ENCODE measurements around the gene ANKRD53.

The ANKRD53 gene

GRCh38 chr2:70979626-70980025 lies 1.2 kb downstream of the ANKRD53 start:
- no peak overlapping the region for H3K4me3 ChIP-seq (replicated peaks in 1 of 2; ENCODE audit: low read depth in 2 of 2, low read length in 2 of 2)
- no peak for DNase-seq (ENCODE audit: low read depth in 2 of 2)
- TF ChIP-seq CTCF (IDR thresholded peaks at IDR 0.05; ENCODE audit: low read depth, low read length) = no peak

GRCh38 chr2:70981421-70981820 lies 3.0 kb downstream of the ANKRD53 start:
- no peak overlapping the region for H3K4me3 ChIP-seq (replicated peaks in 1 of 2; ENCODE audit: low read depth in 2 of 2, low read length in 2 of 2)
- TF ChIP-seq CTCF (IDR thresholded peaks at IDR 0.05; ENCODE audit: low read depth, low read length) = no peak
- DNase-seq (ENCODE audit: low read depth in 2 of 2) = no peak

- TF ChIP-seq CTCF (IDR thresholded peaks at IDR 0.05; ENCODE audit: low read depth, low read length) = no peak
- no peak for DNase-seq (ENCODE audit: low read depth in 2 of 2)
- no peak overlapping the region for H3K4me3 ChIP-seq (replicated peaks in 1 of 2; ENCODE audit: low read depth in 2 of 2, low read length in 2 of 2)
Observed at GRCh38 chr2:70981866-70982810, 3.7 kb downstream of the ANKRD53 start.

GRCh38 chr2:70982971-70983370 lies 4.5 kb downstream of the ANKRD53 start:
- H3K4me3 ChIP-seq (replicated peaks in 1 of 2; ENCODE audit: low read depth in 2 of 2, low read length in 2 of 2) = no peak overlapping the region
- no peak for DNase-seq (ENCODE audit: low read depth in 2 of 2)
- TF ChIP-seq CTCF (IDR thresholded peaks at IDR 0.05; ENCODE audit: low read depth, low read length) = no peak

- no peak for DNase-seq (ENCODE audit: low read depth in 2 of 2)
- H3K4me3 ChIP-seq (replicated peaks in 1 of 2; ENCODE audit: low read depth in 2 of 2, low read length in 2 of 2) = no peak overlapping the region
- TF ChIP-seq CTCF (IDR thresholded peaks at IDR 0.05; ENCODE audit: low read depth, low read length) = no peak
Observed at GRCh38 chr2:70983506-70984227, 5.2 kb downstream of the ANKRD53 start.

- DNase-seq (ENCODE audit: low read depth in 2 of 2) = no peak
- H3K4me3 ChIP-seq (replicated peaks in 1 of 2; ENCODE audit: low read depth in 2 of 2, low read length in 2 of 2) = no peak overlapping the region
- no peak for TF ChIP-seq CTCF (IDR thresholded peaks at IDR 0.05; ENCODE audit: low read depth, low read length)
Observed at GRCh38 chr2:70984228-70984575, 5.8 kb downstream of the ANKRD53 start.
